SK-N-SH treated with all-trans-retinoic acid at 6 μM for 48 hours (cell line): ENCODE measurements around the gene GDA.

Source experiments
- ISL1 ChIP-seq: fragments of 250-450 bp; sonication (Bioruptor Pico); IDR thresholded peaks from 2 replicates; pipeline ENCODE4 v2.1.2; 2022; ENCODE audit warnings: mild to moderate bottlenecking, moderate library complexity
- PATZ1 ChIP-seq: fragments of 250-450 bp; sonication (Bioruptor Pico); IDR thresholded peaks from 2 replicates; pipeline ENCODE4 v1.8.0; 2020; ENCODE audit warnings: mild to moderate bottlenecking, moderate library complexity, borderline replicate concordance
- RARB ChIP-seq: fragments of 250-450 bp; sonication (Bioruptor Pico); IDR thresholded peaks from 2 replicates; pipeline ENCODE4 v1.8.0; 2021; ENCODE audit warnings: mild to moderate bottlenecking, moderate library complexity
- ZFP3 ChIP-seq: fragments of 250-450 bp; sonication (Bioruptor Pico); IDR thresholded peaks from 2 replicates; pipeline ENCODE4 v1.5.0; 2020; ENCODE audit warnings: mild to moderate bottlenecking, moderate library complexity
- ZFP30 ChIP-seq: fragments of 450-650 bp; formaldehyde crosslinking; IDR thresholded peaks from 2 replicates; pipeline ENCODE4 v1.5.0; 2022; ENCODE audit warnings: mild to moderate bottlenecking, moderate library complexity
- TF ChIP-seq, protein P1 (sequence below): fragments of 250-450 bp; sonication (Bioruptor Pico); IDR thresholded peaks from 2 replicates; pipeline ENCODE4 v1.5.1; 2020; ENCODE audit warnings: low read depth, mild to moderate bottlenecking, moderate library complexity

DNA sequence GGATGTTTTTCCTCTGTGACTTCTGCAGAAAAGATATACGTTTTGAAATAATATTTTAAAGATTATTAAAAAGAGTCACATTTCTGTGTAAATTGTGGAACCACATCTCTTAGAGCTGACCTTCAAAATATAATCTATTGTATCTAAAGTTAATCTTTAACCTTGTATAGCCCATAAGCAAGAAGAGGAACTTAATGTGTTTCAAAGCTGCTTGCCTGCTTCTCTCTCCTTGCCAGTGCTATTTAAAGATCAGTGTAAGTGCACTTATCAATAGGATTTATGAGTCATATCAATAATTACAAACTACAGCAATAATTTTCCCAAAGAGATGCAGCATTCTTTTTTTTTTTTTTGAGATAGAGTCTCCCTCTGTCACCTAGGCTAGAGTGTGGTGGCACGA is 29.4 kb upstream of the GDA start:
- no peak for TF ChIP-seq ZFP30 (CRISPR knock-in tag)
- TF ChIP-seq, protein P1, sequence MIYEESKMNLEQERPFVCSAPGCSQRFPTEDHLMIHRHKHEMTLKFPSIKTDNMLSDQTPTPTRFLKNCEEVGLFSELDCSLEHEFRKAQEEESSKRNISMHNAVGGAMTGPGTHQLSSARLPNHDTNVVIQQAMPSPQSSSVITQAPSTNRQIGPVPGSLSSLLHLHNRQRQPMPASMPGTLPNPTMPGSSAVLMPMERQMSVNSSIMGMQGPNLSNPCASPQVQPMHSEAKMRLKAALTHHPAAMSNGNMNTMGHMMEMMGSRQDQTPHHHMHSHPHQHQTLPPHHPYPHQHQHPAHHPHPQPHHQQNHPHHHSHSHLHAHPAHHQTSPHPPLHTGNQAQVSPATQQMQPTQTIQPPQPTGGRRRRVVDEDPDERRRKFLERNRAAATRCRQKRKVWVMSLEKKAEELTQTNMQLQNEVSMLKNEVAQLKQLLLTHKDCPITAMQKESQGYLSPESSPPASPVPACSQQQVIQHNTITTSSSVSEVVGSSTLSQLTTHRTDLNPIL (CRISPR knock-in tag) = no peak
- TF ChIP-seq PATZ1 (CRISPR knock-in tag) = no peak
- TF ChIP-seq ISL1 (CRISPR knock-in tag) = no peak
- no peak for TF ChIP-seq RARB (CRISPR knock-in tag)
- no peak for TF ChIP-seq ZFP3 (CRISPR knock-in tag)
